ENCODE data around the gene DUSP8.

Gene DUSP8

DNA sequence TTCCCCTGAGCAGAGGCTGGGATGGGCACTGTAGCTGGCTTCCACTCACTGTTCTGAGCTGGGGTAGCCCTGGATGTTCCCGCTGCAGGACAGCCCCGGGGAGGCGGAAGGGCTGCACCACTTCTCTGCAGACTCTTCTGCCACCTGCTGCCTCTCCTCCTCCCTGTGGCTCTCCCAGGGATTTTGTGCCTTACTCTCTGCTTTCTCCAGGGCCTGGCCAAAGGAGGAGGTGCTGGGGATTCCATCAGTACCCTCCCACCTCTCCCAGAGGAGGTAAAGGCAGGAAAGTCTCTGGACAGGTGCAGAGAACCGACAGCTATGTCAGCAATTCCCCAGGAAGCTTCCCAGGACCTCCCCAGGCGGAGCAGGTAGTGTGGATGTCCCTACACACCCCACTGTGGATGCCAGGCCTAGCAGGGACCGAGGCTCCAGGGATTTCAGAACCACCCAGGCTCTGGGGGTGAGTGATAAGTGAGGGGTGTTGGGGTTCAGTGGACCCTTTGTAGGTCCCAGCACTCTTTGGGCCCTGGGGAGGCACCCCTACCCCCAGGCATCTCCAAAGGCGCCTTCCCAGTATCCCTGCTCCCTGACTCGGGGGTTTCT is 11.3 kb downstream of the DUSP8 start:
- TF ChIP-seq SPI1 (IDR thresholded peaks at IDR 0.05; ENCODE audit: borderline replicate concordance, low read depth) = no peak
- TF ChIP-seq, protein P1, sequence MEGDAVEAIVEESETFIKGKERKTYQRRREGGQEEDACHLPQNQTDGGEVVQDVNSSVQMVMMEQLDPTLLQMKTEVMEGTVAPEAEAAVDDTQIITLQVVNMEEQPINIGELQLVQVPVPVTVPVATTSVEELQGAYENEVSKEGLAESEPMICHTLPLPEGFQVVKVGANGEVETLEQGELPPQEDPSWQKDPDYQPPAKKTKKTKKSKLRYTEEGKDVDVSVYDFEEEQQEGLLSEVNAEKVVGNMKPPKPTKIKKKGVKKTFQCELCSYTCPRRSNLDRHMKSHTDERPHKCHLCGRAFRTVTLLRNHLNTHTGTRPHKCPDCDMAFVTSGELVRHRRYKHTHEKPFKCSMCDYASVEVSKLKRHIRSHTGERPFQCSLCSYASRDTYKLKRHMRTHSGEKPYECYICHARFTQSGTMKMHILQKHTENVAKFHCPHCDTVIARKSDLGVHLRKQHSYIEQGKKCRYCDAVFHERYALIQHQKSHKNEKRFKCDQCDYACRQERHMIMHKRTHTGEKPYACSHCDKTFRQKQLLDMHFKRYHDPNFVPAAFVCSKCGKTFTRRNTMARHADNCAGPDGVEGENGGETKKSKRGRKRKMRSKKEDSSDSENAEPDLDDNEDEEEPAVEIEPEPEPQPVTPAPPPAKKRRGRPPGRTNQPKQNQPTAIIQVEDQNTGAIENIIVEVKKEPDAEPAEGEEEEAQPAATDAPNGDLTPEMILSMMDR (IDR thresholded peaks at IDR 0.05; ENCODE audit: insufficient read depth, low read length) = no peak
- TF ChIP-seq, protein P2, sequence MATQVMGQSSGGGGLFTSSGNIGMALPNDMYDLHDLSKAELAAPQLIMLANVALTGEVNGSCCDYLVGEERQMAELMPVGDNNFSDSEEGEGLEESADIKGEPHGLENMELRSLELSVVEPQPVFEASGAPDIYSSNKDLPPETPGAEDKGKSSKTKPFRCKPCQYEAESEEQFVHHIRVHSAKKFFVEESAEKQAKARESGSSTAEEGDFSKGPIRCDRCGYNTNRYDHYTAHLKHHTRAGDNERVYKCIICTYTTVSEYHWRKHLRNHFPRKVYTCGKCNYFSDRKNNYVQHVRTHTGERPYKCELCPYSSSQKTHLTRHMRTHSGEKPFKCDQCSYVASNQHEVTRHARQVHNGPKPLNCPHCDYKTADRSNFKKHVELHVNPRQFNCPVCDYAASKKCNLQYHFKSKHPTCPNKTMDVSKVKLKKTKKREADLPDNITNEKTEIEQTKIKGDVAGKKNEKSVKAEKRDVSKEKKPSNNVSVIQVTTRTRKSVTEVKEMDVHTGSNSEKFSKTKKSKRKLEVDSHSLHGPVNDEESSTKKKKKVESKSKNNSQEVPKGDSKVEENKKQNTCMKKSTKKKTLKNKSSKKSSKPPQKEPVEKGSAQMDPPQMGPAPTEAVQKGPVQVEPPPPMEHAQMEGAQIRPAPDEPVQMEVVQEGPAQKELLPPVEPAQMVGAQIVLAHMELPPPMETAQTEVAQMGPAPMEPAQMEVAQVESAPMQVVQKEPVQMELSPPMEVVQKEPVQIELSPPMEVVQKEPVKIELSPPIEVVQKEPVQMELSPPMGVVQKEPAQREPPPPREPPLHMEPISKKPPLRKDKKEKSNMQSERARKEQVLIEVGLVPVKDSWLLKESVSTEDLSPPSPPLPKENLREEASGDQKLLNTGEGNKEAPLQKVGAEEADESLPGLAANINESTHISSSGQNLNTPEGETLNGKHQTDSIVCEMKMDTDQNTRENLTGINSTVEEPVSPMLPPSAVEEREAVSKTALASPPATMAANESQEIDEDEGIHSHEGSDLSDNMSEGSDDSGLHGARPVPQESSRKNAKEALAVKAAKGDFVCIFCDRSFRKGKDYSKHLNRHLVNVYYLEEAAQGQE (IDR thresholded peaks at IDR 0.05; ENCODE audit: insufficient replicate concordance, low read depth) = no peak
- Histone ChIP-seq H3K4me3 (replicated peaks; ENCODE audit: insufficient read depth, low read length) (no peak overlapping the region), H3K27me3 (ENCODE audit: insufficient read depth, poor library complexity, severe bottlenecking) (peaks cover 36% of the 10 kb centered on the region), H3K27ac (replicated peaks) (no peak overlapping the region)
- no peak for DNase-seq (ENCODE audit: low read depth in 1 of 2, low spot score in 1 of 2)

DNA sequence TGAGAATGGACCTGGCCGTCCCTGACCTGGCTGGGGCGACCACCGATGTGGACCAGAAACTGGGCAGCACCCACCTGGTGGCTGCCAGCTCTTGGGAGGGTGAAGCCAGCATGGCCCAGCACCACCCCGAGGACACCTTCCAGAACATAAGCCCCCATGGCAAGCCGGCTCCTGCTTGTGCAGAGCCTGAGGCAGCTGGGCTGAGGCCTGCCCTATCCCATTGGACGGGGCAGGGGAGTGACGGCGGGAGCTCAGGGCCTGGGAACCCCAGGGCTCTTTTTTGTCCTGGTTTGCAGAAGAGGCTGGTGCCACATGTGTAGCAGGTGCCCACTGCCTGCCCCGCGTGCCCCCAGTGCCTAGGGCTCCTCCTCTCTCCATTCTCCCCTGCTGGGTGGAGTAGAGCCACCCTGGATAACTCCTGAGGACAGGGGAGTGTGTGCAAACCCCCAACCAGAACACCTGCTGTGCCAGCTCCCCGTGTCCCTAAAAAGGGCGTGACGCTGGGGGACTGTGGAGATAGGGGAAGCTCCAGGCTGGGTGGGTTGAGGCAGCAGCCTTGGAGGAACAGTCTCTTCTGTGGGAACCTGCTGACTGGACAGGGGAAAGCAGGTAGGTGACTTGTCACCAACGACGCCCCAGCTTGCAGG is 11.9 kb downstream of the DUSP8 start:
- Histone ChIP-seq H3K27me3 (ENCODE audit: insufficient read depth, poor library complexity, severe bottlenecking) (peaks cover 41% of the 10 kb centered on the region), H3K4me3 (replicated peaks; ENCODE audit: insufficient read depth, low read length) (no peak overlapping the region), H3K27ac (replicated peaks) (no peak overlapping the region)
- no peak for DNase-seq (ENCODE audit: low read depth in 1 of 2, low spot score in 1 of 2)
- TF ChIP-seq, protein P2 (IDR thresholded peaks at IDR 0.05; ENCODE audit: insufficient replicate concordance, low read depth) = no peak
- TF ChIP-seq SPI1 (IDR thresholded peaks at IDR 0.05; ENCODE audit: borderline replicate concordance, low read depth) (no peak), POLR2AphosphoS5 (IDR thresholded peaks at IDR 0.05; ENCODE audit: low read depth) (no peak), GABPA (IDR thresholded peaks at IDR 0.05; ENCODE audit: low read depth) (no peak)
- TF ChIP-seq, protein P1 (IDR thresholded peaks at IDR 0.05; ENCODE audit: insufficient read depth, low read length) = no peak

DNA sequence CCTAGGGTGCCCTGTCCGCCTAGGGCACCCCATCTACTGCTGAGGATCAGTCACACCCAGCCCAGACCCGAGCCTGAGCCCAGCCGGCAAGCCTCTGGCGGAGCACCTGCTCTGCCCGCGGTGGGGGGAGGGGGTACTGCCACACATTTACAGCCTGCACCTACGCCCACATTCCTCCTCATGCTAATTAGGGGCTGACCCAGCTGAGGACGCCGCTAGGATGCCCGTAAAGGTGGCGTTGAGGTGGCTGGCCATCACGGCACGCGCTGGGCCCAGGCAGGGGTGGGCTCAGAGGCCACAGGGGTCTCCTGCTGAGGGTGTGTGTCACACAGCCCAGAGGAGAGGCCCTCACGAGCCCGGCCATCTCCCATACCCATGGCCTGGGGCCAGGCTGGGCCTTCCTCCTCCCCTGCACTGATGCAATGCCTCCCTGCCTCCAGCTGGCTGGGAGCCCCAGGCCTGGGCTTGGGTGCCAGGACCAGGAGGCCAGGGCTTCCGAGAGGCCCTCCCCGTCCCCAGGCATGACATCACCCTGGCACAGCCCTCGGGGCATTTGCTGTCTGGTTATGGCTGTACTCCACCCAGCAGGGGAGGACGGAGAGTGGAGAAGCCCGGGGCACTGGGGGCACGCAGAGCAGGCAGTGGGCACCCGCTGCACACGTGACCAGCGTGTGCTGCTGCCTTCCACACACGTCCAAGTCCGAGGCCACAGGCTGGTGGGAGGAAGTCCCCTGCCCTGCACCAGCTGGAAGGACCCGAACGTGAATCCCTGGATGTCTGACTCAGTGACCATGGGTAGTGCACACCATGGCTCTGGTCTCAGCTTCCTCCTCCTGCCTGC is 12.7 kb downstream of the DUSP8 start:
- H3K4me3 ChIP-seq (replicated peaks; ENCODE audit: insufficient read depth, low read length) = no peak overlapping the region
- DNase-seq (ENCODE audit: low read depth in 1 of 2, low spot score in 1 of 2) = no peak
- no peak for TF ChIP-seq SPI1 (IDR thresholded peaks at IDR 0.05; ENCODE audit: borderline replicate concordance, low read depth)
- TF ChIP-seq, protein P1 (IDR thresholded peaks at IDR 0.05; ENCODE audit: insufficient read depth, low read length) = no peak
- TF ChIP-seq GABPA (IDR thresholded peaks at IDR 0.05; ENCODE audit: low read depth) = no peak
- TF ChIP-seq, protein P2 (IDR thresholded peaks at IDR 0.05; ENCODE audit: insufficient replicate concordance, low read depth) = no peak
- no peak for TF ChIP-seq POLR2AphosphoS5 (IDR thresholded peaks at IDR 0.05; ENCODE audit: low read depth)
- no peak overlapping the region for H3K27ac ChIP-seq (replicated peaks)
- H3K27me3 ChIP-seq (ENCODE audit: insufficient read depth, poor library complexity, severe bottlenecking) = peaks cover 40% of the 10 kb centered on the region
